ENCODE results near the gene ZEB2. TPM values are rescaled to one million over a fixed set of nuclear protein-coding genes. Genes with fewer than 3 reads are reported as not detected.

Gene ZEB2
- total and polyA plus RNA-seq, 2 donors (not counting 3 experiments of a cell fraction or from before 2014, with no cell fraction given): 17.9 to 49.6 TPM

- no peak overlapping the region for H3K4me3 ChIP-seq (replicated peaks in 1 of 3; ENCODE audit: insufficient read depth in 1 of 3, low read depth in 1 of 3, low read length in 3 of 3)
- no peaks in the 10 kb centered on the region for H4K20me1 ChIP-seq (replicated peaks; ENCODE audit: control insufficient read depth, extremely low read depth, insufficient read depth, low read length)
- H3K4me2 ChIP-seq (ENCODE audit: insufficient read depth, low read length): no peak overlapping the region
- no peaks in the 10 kb centered on the region for H3K36me3 ChIP-seq (ENCODE audit: control insufficient read depth in 2 of 2, extremely low read depth in 1 of 2, insufficient read depth in 2 of 2, low read length in 2 of 2)
- H3K27ac ChIP-seq (ENCODE audit: insufficient read depth, low read depth, low read length): no peak overlapping the region
- H3K9me3 ChIP-seq (replicated peaks; ENCODE audit: control insufficient read depth, insufficient read depth, low read length): no peaks in the 10 kb centered on the region
- FAIRE-seq (no peak), DNase-seq (ENCODE audit: low read depth, low spot score) (no peak)
- peaks cover 6% of the 10 kb centered on the region for H3K79me2 ChIP-seq (ENCODE audit: control insufficient read depth, insufficient read depth, low read length)
- intact Hi-C loops (cut with micrococcal nuclease): no loop called here
- no peaks in the 10 kb centered on the region for H3K9me1 ChIP-seq (replicated peaks; ENCODE audit: control insufficient read depth, extremely low read depth, insufficient read depth, low read length)
- ChIA-PET POLR2A (no interaction called here), CTCF (no interaction called here)
- peaks cover 22% of the 10 kb centered on the region for H3K4me1 ChIP-seq (ENCODE audit: control insufficient read depth, extremely low read depth, insufficient read depth, low read length)
- dilution Hi-C loops (cut with MboI; ENCODE audit: extremely low pct_ligation_motif_present, low sequenced_read_pairs): no loop called here
- H3K27me3 ChIP-seq (ENCODE audit: control insufficient read depth in 2 of 2, insufficient read depth in 2 of 2, low read length in 2 of 2): no peaks in the 10 kb centered on the region
- no peak overlapping the region for H3K9ac ChIP-seq (replicated peaks; ENCODE audit: extremely low read depth, insufficient read depth, low read length)
- H2AFZ ChIP-seq (ENCODE audit: low read depth, low read length): no peak overlapping the region
- BruUV-seq (replicated peaks): no TSS peak
- no peak for TF ChIP-seq MYC (IDR thresholded peaks at IDR 0.05; ENCODE audit: low read depth, low read length)
- no peak for TF ChIP-seq GATA2 (IDR thresholded peaks at IDR 0.05; ENCODE audit: insufficient read depth, insufficient read length, low read depth, low read length)
- TF ChIP-seq EZH2 (IDR thresholded peaks at IDR 0.05; ENCODE audit: borderline replicate concordance, low read depth, low read length, severe bottlenecking): no peak
- no peak for TF ChIP-seq CTCF (IDR thresholded peaks at IDR 0.05; ENCODE audit: extremely low read depth in 1 of 2, insufficient read depth in 1 of 2, low read depth in 1 of 2, low read length in 2 of 2)
- no peak for TF ChIP-seq FOS (IDR thresholded peaks at IDR 0.05; ENCODE audit: borderline replicate concordance, insufficient read depth, low read length)
- TF ChIP-seq POLR2AphosphoS5 (IDR thresholded peaks at IDR 0.05; ENCODE audit: insufficient read depth, low read depth, low read length): no peak
- no peak for TF ChIP-seq JUN (IDR thresholded peaks at IDR 0.05; ENCODE audit: borderline replicate concordance, insufficient read depth, insufficient read length, low read depth)
These were observed 72.4 kb downstream of the ZEB2 start for GRCh38 chr2:144447535-144447934.

All from endothelial cell of umbilical vein (primary cell).